OCI-LY7 (cell line): ENCODE measurements around the gene PAAF1. TPM values are rescaled to one million over a fixed set of nuclear protein-coding genes. Genes with fewer than 3 reads are reported as not detected.

Experiments
- BruUV-seq: library from RNA; stranded (reverse); fragments of 400-500 nt; replicated peaks from 2 replicates; lab custom pipeline; 2021; lab: Mats Ljungman, UMichigan
- CTCF ChIA-PET: fragments of 300-600 bp; sonication (Branson Sonifier 250); formaldehyde crosslinking; loops from one replicate; lab custom pipeline; 2022; ENCODE audit warnings: antibody characterized with exemption; ENCODE audit not compliant: unreplicated experiment; lab: Charles Lee
- POLR2A ChIA-PET: fragments of 300-600 bp; sonication (Branson Sonifier 250); formaldehyde crosslinking; loops from one replicate; lab custom pipeline; 2022; ENCODE audit warnings: antibody characterized with exemption; lab: Charles Lee
- DNase-seq: peaks from one replicate; pipeline ENCODE4 v3.0.0-alpha.2; 2015; ENCODE audit warnings: low spot score
- H2AFZ ChIP-seq: fragments of 200-600 bp; sonication (generic), shearing (Covaris generic); 2 replicates; pipeline ENCODE4 v1.6.1; 2014; ENCODE audit warnings: mild to moderate bottlenecking, antibody characterized with exemption, low read length, moderate library complexity
- H3K27ac ChIP-seq: fragments of 200-600 bp; sonication (generic); 2 replicates; pipeline ENCODE4 v1.5.1; 2014; ENCODE audit warnings: mixed run types, low read depth, mild to moderate bottlenecking, moderate library complexity, low read length, inconsistent platforms; ENCODE audit not compliant: poor library complexity, severe bottlenecking
- H3K36me3 ChIP-seq: fragments of 200-600 bp; sonication (generic); 2 replicates; pipeline ENCODE4 v1.6.1; 2014; ENCODE audit warnings: mild to moderate bottlenecking, antibody characterized with exemption, low read length, moderate library complexity, mixed read lengths; ENCODE audit not compliant: insufficient read depth
- H3K4me1 ChIP-seq: fragments of 200-600 bp; sonication (generic); 2 replicates; pipeline ENCODE4 v1.5.1; 2014; ENCODE audit warnings: mild to moderate bottlenecking, low read length; ENCODE audit not compliant: insufficient read depth, poor library complexity, severe bottlenecking
- H3K4me2 ChIP-seq: fragments of 200-600 bp; sonication (generic); 2 replicates; pipeline ENCODE4 v1.6.1; 2014; ENCODE audit warnings: mild to moderate bottlenecking, low read length
- H3K4me3 ChIP-seq: fragments of 200-600 bp; sonication (generic); 2 replicates; pipeline ENCODE4 v1.5.1; 2014; ENCODE audit warnings: mild to moderate bottlenecking, low read depth, low read length; ENCODE audit not compliant: poor library complexity, severe bottlenecking
- H3K79me2 ChIP-seq: fragments of 200-600 bp; sonication (generic); 2 replicates; pipeline ENCODE4 v1.6.1; 2016; ENCODE audit warnings: low read depth, mild to moderate bottlenecking, low read length, moderate library complexity, mixed read lengths; ENCODE audit not compliant: insufficient read depth
- H3K9me2 ChIP-seq: fragments of 200-600 bp; sonication (generic); 2 replicates; pipeline ENCODE4 v1.6.1; 2016; ENCODE audit warnings: mild to moderate bottlenecking, low read length, mixed read lengths; ENCODE audit not compliant: insufficient read depth
- H3K9me3 ChIP-seq: fragments of 200-600 bp; sonication (generic); 2 replicates; pipeline ENCODE4 v1.6.1; 2014; ENCODE audit warnings: mild to moderate bottlenecking, mixed run types, low read length, mixed read lengths
- H4K20me1 ChIP-seq: fragments of 200-600 bp; sonication (generic); 2 replicates; pipeline ENCODE4 v1.6.1; 2014; ENCODE audit warnings: mild to moderate bottlenecking, antibody characterized with exemption, low read length, moderate library complexity, mixed read lengths; ENCODE audit not compliant: insufficient read depth
- EZH2phosphoT487 ChIP-seq: fragments of 200-600 bp; sonication (generic); IDR thresholded peaks from 2 replicates; pipeline ENCODE4 v1.6.1; 2018; ENCODE audit warnings: low read depth, borderline replicate concordance, mild to moderate bottlenecking, mixed run types, antibody characterized with exemption, low read length, moderate library complexity, mixed read lengths
- intact Hi-C: fragments of 100-400 bp; cut with micrococcal nuclease; formaldehyde crosslinking; loops from one replicate; pipeline ENCODE4 v1.10.0; 2022; ENCODE audit not compliant: unreplicated experiment
- total RNA-seq, 2 experiments: library from RNA; depleted of rRNA in 1 of 2; stranded (reverse); fragments of >200 nt in 1 of 2; shearing (Covaris generic) in 1 of 2; gene quantifications; 2 replicates each; pipeline ENCODE4 v1.2.3, GENCODE V29; 2014 to 2022
- TF ChIP-seq, protein P1 (sequence below): fragments of 200-600 bp; sonication (generic); conservative IDR thresholded peaks from 2 replicates; pipeline ENCODE4 v1.5.1; 2014; ENCODE audit warnings: mild to moderate bottlenecking, antibody characterized with exemption, low read length, moderate library complexity, mixed read lengths

PAAF1 gene
- total RNA-seq, 2 experiments from 2014 or later = 11.2 to 35.0 TPM

DNA sequence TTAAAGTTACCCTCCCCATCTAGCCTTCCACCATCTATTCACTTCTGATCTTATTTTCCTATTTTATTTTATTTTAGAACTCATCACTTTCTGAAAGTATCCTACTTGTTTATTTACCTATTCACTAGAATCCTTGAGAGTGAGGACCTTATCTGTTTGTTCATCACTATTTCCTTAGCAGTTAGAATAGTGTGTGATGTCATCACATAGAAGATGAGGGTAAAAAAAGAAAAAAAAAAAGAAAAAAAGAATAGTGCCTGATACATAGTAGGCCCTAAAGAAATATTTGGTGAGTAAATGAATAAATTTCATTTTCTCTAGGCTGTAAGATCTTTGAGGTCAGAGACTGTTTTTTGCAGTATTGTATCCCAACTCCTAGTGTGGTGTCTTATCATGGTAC, 36.7 kb downstream of the PAAF1 start:
- no peak overlapping the region for H2AFZ ChIP-seq
- H3K27ac ChIP-seq = no peak overlapping the region
- H3K4me3 ChIP-seq = no peak overlapping the region
- H3K79me2 ChIP-seq = no peaks in the 10 kb centered on the region
- TF ChIP-seq EZH2phosphoT487 = no peak
- TF ChIP-seq, protein P1, sequence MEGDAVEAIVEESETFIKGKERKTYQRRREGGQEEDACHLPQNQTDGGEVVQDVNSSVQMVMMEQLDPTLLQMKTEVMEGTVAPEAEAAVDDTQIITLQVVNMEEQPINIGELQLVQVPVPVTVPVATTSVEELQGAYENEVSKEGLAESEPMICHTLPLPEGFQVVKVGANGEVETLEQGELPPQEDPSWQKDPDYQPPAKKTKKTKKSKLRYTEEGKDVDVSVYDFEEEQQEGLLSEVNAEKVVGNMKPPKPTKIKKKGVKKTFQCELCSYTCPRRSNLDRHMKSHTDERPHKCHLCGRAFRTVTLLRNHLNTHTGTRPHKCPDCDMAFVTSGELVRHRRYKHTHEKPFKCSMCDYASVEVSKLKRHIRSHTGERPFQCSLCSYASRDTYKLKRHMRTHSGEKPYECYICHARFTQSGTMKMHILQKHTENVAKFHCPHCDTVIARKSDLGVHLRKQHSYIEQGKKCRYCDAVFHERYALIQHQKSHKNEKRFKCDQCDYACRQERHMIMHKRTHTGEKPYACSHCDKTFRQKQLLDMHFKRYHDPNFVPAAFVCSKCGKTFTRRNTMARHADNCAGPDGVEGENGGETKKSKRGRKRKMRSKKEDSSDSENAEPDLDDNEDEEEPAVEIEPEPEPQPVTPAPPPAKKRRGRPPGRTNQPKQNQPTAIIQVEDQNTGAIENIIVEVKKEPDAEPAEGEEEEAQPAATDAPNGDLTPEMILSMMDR = no peak
- no peaks in the 10 kb centered on the region for H3K9me3 ChIP-seq
- H4K20me1 ChIP-seq = no peaks in the 10 kb centered on the region
- ChIA-PET CTCF (no interaction called here), POLR2A (no interaction called here)
- no TSS peak for BruUV-seq
- no peak overlapping the region for H3K4me2 ChIP-seq
- DNase-seq = no peak
- H3K4me1 ChIP-seq = no peaks in the 10 kb centered on the region
- no peaks in the 10 kb centered on the region for H3K9me2 ChIP-seq
- intact Hi-C loops = no loop called here
- peaks cover 68% of the 10 kb centered on the region for H3K36me3 ChIP-seq

DNA sequence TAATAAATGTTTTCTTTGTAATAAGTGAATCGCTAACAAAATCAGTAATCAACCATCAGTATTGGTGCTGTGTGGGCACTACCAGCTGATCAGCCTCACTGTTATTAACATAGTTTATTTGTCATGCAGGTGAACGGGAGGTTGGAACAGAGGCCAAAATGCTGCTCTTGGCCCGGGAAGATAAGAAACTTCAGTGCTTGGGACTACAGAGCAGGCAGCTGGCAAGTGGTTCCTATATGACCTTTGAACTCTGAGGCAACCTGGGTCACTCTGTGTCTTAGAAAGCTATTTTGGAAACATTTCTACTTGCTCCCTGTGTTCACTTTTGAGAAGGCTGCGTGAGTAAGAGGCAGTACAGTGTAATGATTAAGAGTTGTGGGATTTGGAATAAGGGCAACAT, 37.5 kb downstream of the PAAF1 start:
- Histone ChIP-seq H2AFZ (no peak overlapping the region), H3K79me2 (no peaks in the 10 kb centered on the region), H3K9me2 (no peaks in the 10 kb centered on the region), H3K4me1 (no peaks in the 10 kb centered on the region), H3K4me2 (no peak overlapping the region), H3K27ac (no peak overlapping the region), H3K9me3 (no peaks in the 10 kb centered on the region), H3K4me3 (no peak overlapping the region), H4K20me1 (no peaks in the 10 kb centered on the region), H3K36me3 (peaks cover 72% of the 10 kb centered on the region)
- no peak for TF ChIP-seq EZH2phosphoT487
- TF ChIP-seq, protein P1 = no peak
- no TSS peak for BruUV-seq
- ChIA-PET CTCF (no interaction called here), POLR2A (interaction anchor here (0.6 to 0.8 kb wide), 3 partner anchors 218 to 878 kb away, joined by 3 to 5 read pairs (median 4); no protein-coding TSS in a partner anchor)
- intact Hi-C loops = no loop called here
- DNase-seq = no peak

DNA sequence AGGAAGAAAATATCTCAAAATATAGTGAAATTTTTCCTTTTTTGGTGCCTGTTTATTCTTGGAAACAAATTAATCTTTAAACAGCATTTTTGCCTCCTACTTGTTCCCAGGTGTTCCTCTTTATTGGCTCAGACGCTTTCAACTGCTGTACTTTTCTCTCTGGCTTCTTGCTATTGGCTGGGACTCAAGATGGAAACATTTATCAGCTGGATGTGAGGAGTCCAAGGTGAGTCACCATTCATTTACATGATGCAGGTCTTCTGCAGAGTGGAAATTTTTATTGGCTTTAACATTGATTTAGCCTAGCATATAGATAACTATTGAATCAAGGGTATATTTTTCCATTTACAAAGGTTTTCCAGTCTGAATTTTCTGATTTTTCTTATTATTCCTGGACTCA, 39.6 kb downstream of the PAAF1 start:
- no peak overlapping the region for H2AFZ ChIP-seq
- no TSS peak for BruUV-seq
- no peaks in the 10 kb centered on the region for H3K79me2 ChIP-seq
- TF ChIP-seq, protein P1 = no peak
- TF ChIP-seq EZH2phosphoT487 = no peak
- no peaks in the 10 kb centered on the region for H3K9me3 ChIP-seq
- no peak overlapping the region for H3K4me2 ChIP-seq
- no peak overlapping the region for H3K4me3 ChIP-seq
- DNase-seq = no peak
- intact Hi-C loops = no loop called here
- no peaks in the 10 kb centered on the region for H3K4me1 ChIP-seq
- H3K9me2 ChIP-seq = no peaks in the 10 kb centered on the region
- H3K27ac ChIP-seq = no peak overlapping the region
- ChIA-PET CTCF (no interaction called here), POLR2A (interaction anchor here (0.9 kb wide), 1 partner anchor 12 kb away, joined by 4 read pairs; no protein-coding TSS in a partner anchor)
- peaks cover 65% of the 10 kb centered on the region for H3K36me3 ChIP-seq
- H4K20me1 ChIP-seq = no peaks in the 10 kb centered on the region
